ENCODE data around the gene L2HGDH. TPM values are rescaled to one million over a fixed set of nuclear protein-coding genes. Genes with fewer than 3 reads are reported as not detected.
A peak's percentile ranks its signal among the peaks of the same experiment; 100 is the strongest.

Gene L2HGDH
- total and polyA plus RNA-seq, 10 of the 15 experiments (the other 5 are each of a cell fraction or from before 2014, with no cell fraction given) = 2.6 to 18.3 (median 13.5) TPM

GRCh38 chr14:50231475-50232275 is 80.4 kb downstream of the L2HGDH start, which contains the start of gene SOS2 (continued):
- no peak for TF ChIP-seq TCF12 (IDR thresholded peaks at IDR 0.05; ENCODE audit: low read depth, low read length)
- TF ChIP-seq KLF5 (IDR thresholded peaks at IDR 0.05; ENCODE audit: partially characterized antibody) = no peak
- no peak for TF ChIP-seq RELB (IDR thresholded peaks at IDR 0.05; ENCODE audit: low read depth)
- 0 out of 2 replicates have a peak, but pooled peaks have one; percentile 17 for TF ChIP-seq MEF2A (IDR thresholded peaks at IDR 0.05; ENCODE audit: insufficient read depth, low read depth, low read length)
- no peak for TF ChIP-seq IRF3 (IDR thresholded peaks at IDR 0.05)
- TF ChIP-seq SMAD1 (IDR thresholded peaks at IDR 0.05; ENCODE audit: low read depth, partially characterized antibody) = no peak
- 0 out of 2 replicates have a peak, but pooled peaks have one; percentile 8 for TF ChIP-seq TAF1 (IDR thresholded peaks at IDR 0.05; ENCODE audit: borderline replicate concordance, low read depth, low read length)
- TF ChIP-seq STAT3 (IDR thresholded peaks at IDR 0.05; ENCODE audit: low read depth, low read length) = no peak
- peak; percentile 93 for TF ChIP-seq LARP7 (IDR thresholded peaks at IDR 0.05)
- no peak for TF ChIP-seq FOS (IDR thresholded peaks at IDR 0.05; ENCODE audit: borderline replicate concordance, extremely low read depth, insufficient read length)
- no peak for TF ChIP-seq CBX3 (IDR thresholded peaks at IDR 0.05; ENCODE audit: borderline replicate concordance, low read depth)
- peak; percentile 81 for TF ChIP-seq DPF2 (IDR thresholded peaks at IDR 0.05)
- no peak for TF ChIP-seq HDAC2 (IDR thresholded peaks at IDR 0.05)
- no peak for TF ChIP-seq HDGF (IDR thresholded peaks at IDR 0.05)
- no peak for TF ChIP-seq ETV6 (conservative IDR thresholded peaks at IDR 0.05 in 1 of 2, IDR thresholded peaks at IDR 0.05 in 1 of 2; ENCODE audit: borderline replicate concordance in 1 of 2, low read depth in 1 of 2)
- TF ChIP-seq GABPA (IDR thresholded peaks at IDR 0.05; ENCODE audit: low read depth) = no peak
- TF ChIP-seq POLR2AphosphoS2 (IDR thresholded peaks at IDR 0.05; ENCODE audit: low read depth, low read length) = peak; percentile 79
- TF ChIP-seq ZNF687 (IDR thresholded peaks at IDR 0.05) = peak; percentile 71
- TF ChIP-seq MLLT1 (IDR thresholded peaks at IDR 0.05) = no peak
- no peak for TF ChIP-seq SUZ12 (IDR thresholded peaks at IDR 0.05; ENCODE audit: unreplicated experiment)
- 0 out of 2 replicates have a peak, but pooled peaks have one; percentile 36 for TF ChIP-seq NBN (IDR thresholded peaks at IDR 0.05)
- TF ChIP-seq SRF (IDR thresholded peaks at IDR 0.05; ENCODE audit: low read depth in 2 of 2, low read length in 2 of 2) = no peak
- TF ChIP-seq GATAD2B (conservative IDR thresholded peaks at IDR 0.05; ENCODE audit: low read depth) = peak; percentile 92
